GM21390 (cell line): ENCODE measurements around the gene CABP7.

Experiments used
- ATAC-seq: cut with Tn5 transposase; IDR thresholded peaks from one replicate; pipeline ENCODE4 v1.9.1; 2021; ENCODE audit not compliant: unreplicated experiment

Gene CABP7

GRCh38 chr22:29719899-29720645 is at the start of gene CABP7:
Gene CABP7, plus strand, starts transcription at chr22:29720003. Its CDS starts 422 bp downstream, at chr22:29720425.
- ATAC-seq = no peak

DNA sequence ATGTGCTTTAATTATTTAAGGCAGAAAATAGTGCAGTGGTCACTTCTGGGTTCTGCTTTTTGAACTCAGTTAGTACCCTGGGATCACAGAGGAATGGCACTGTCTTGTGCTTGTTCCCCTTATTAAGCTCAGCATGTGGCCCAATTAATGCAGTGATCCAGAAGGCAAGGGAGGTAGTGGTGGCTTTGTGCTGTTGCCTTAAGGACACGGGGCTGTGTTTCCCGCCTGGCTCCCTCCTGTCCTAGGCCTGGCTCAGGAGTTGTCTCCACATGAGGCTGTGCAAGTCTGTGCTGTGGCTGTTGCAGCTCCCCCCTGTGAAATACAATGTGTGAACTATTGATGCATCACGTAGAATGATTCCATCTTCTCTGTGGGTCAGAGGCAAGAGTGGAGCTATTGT is 49.2 kb upstream of the CABP7 start:
- ATAC-seq = no peak

GRCh38 chr22:29673361-29674066 is 46.3 kb upstream of the CABP7 start:
- ATAC-seq = no peak

DNA sequence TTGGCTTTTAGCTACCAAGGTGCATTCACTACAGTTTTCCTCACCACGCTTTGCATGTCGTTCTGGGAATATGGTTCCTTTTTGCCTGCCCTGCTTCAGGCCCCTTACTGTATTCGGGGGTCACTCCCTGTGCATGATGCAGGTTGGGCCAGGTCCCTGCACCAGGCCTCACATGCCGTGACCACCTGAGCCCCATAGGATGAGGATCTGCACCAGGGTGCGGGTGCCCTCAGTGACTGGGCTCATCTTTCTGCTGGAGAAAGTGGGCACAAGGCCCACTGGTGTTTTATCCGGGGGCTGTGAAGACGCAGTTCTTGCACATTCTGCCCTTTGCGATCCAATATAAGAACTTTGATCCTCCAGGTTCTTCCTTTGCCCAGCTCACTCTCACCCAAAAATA is 45.7 kb upstream of the CABP7 start:
- no peak for ATAC-seq

DNA sequence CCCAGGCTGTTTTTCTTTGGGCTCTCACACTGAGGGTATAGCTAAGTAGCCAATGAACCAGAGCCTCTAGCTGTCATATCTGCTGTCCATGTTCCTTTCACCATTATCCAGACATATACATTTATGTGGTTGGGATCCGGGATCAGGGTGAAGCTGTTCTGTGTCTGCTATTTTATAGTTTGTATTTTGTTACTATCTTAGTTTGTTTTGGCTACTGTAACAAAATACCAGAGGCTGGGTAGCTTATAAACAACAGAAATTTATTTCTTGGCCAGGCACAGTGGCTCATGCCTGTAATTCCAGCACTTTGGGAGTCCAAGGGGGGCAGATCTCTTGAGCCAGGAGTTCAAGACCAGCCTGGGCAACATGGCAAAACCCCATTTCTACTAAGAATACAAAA is 40.5 kb upstream of the CABP7 start:
- ATAC-seq = no peak

GRCh38 chr22:29683536-29683935 is 36.3 kb upstream of the CABP7 start:
- ATAC-seq = no peak

DNA sequence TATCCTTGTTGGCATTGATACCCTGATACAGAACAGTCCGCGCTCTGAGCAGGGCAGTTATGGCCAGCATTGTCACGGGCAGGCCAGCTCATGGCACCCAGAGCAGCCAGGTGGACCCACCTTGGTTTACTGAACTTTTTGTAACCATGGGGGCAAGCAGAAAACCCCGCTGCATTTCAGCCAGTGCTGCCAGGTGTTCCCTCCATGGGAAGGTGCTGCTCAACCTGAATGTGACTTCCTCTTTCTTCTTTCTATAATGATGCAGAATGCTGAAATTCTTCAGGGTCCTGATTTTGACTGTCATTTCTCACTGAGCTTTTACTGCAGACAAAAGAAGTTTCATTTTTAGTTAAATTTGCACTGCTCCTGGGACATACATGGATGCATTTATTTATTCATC is 35.6 kb upstream of the CABP7 start:
- ATAC-seq = no peak

DNA sequence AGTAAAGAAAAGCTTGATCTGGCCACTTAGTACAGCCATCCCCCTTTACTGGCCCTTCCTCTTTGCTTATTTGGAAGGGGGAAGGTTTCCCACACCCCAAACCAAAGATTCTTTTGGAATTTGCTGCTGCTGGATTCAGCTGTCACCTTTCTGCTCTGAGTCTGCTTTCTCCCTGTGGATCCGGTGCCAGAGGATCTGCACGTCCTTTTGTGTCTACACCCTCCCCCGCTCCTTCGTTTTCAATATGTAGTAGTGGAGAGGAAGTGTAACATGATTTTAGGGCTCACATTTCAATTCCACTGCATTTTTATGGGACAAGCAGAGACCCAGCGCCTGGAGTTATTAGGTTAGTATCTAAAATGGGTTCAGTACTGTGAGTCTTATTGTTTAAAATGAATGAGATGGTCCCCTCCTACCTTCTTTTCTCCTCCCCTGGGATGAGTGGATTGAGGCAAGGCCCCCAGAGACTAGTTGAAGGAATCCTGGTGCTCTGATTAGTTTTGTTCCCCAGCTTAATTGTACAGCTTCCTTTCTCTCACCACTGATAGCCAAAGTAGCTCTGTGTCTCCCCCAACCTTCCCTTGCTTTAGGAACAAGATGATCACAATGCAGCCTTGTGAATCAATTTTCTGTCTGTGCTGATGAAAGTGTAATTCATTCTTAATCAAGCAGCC is 30.5 kb upstream of the CABP7 start:
- ATAC-seq = no peak

DNA sequence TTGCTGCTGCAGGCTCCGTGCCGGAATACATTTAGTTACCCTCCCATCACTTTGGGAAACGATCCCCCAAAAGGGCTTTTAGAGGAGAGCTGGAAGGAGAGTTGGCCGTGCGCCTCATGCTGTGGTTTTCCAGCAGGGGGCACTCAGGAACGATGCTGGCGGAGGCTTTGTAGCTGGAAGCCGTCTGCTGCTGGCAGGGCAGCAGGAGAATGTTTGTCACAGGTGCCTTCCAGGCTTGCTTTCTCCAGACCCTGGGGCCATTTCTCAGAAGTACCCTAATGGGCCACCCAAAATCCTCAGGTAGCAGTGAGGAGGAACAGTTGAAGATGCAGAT is 30.0 kb upstream of the CABP7 start:
- ATAC-seq = no peak

DNA sequence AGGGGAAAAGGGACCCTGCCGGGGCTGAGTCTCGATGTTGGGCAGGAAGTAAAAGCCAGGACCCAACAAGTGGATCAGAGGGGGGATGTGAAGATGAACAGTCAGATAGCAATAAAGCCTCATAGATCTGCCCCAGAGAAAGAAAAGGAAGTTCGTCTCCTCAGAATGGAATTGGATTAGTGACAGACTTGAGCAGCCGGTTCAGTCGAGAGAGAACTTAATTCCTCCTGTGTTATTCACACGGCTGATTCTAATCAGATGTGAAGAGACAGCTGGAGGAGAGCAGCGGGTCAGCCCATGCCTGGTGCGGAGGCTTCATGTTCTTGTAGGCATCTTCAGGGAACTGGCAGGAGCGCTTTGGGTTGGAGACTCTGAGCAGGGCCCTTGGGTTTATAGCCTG is 29.3 kb upstream of the CABP7 start:
- ATAC-seq = no peak

GRCh38 chr22:29691636-29692326 is 28.0 kb upstream of the CABP7 start:
- no peak for ATAC-seq

- ATAC-seq = no peak
These were observed 27.5 kb upstream of the CABP7 start for GRCh38 chr22:29692327-29692640.

DNA sequence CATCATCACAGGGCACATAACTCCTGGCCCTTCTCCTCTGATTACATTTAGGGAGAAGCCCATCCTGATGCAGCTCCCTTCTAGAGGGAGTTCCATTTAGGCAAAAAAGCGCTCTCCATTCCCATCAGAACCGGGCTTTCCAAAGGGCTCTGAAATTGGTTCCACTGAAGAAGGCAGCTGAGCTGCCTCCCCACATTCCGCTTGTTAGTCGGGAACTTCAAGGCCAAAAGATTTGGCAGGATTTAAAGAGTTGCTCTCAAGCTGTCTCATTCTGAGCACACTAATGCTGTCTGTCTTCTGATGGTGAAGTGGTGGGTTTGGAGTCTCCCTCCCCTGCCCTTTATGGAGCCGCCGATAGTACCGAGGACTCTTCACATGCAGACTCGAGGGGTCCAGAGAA is 26.6 kb upstream of the CABP7 start:
- no peak for ATAC-seq

GRCh38 chr22:29693671-29694070 is 26.1 kb upstream of the CABP7 start:
- ATAC-seq = no peak

DNA sequence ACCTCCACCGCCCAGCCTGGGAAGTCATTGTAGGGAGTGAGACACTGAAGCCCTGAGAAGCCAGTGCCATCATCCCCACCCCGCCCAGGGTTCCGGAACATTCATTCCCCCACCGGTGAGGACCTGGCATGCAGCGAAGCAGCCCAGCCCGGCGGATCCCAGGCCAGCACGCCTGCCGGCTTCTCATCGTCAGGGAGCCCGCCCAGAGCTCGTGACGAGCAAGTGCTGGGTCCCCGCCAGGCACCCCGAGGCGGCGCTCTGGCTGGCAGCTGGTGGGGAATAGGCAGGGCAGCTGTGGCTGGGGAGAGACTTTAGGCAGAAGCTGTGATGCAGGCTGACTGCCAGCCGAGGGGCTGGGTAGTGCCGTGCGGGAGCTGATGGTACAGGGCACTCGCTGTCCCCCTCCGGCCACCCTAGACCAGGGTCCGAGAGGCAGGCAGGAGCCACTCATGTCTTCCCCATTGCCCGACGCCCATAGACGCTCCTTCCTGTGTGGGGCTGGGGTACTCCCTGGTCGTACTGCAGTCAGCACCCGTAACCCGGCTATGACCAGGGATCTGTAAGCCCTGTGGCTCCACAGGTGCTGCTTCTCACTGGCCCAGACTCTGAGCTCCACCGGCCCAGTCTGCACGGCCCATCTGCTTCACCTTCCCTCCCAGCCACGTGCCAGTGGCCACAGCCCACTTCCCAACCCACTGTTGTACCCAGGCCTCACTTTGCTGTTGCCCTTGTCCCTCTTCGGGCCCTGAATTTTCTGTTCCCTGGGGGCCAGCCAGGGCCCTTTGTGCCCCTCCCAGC is 24.5 kb upstream of the CABP7 start:
- ATAC-seq = no peak

DNA sequence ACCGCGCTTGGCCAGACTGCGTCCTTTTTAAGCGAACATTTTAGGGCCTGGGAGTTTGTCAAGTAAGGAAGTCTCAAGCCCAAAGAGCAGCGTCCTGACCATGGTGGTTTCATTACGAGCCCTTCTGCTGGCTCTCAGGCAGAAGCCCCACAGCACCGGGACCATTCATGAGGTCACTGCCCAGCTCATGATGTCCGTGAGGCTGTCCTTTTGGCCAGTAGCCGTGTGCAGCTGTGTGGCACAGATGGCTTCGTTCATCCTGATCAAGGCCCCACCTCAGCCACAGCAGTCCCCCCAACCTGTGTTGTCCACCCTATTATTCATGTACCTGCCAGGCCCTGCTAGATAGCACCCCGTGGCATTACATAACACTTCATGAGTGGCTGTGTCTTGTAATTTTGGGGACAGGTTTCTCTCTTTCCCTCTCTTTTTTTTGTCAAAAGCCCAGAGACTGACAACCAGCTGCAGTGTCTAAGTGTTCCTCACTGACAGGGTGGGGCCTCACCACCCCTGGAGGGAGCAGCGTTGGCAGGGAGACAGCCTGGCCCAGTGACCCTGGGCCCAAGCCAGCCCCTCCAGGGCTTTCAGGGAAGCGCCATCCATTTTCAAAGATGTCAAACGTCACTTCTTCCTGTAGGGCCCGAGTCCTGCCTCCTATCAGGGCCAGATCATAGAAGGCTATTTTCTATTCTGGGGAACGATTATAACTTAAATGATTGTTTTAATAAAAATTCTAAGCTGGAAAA is 21.8 kb upstream of the CABP7 start:
- no peak for ATAC-seq

- no peak for ATAC-seq
These were observed 19.4 kb upstream of the CABP7 start for GRCh38 chr22:29700206-29700899.

DNA sequence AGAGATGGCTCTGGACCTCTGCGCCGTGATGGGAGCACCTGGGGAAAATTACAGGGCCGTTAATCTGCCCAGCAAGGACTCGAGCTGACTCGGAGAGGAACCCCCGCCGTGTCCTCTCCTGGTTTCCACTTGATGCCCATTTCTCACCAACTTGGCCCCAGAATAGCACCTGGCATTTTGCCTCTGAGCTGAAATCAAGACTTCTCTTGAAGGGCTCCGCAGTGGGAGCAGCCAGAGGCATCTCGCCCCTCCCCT is 19.0 kb upstream of the CABP7 start:
- ATAC-seq = no peak

DNA sequence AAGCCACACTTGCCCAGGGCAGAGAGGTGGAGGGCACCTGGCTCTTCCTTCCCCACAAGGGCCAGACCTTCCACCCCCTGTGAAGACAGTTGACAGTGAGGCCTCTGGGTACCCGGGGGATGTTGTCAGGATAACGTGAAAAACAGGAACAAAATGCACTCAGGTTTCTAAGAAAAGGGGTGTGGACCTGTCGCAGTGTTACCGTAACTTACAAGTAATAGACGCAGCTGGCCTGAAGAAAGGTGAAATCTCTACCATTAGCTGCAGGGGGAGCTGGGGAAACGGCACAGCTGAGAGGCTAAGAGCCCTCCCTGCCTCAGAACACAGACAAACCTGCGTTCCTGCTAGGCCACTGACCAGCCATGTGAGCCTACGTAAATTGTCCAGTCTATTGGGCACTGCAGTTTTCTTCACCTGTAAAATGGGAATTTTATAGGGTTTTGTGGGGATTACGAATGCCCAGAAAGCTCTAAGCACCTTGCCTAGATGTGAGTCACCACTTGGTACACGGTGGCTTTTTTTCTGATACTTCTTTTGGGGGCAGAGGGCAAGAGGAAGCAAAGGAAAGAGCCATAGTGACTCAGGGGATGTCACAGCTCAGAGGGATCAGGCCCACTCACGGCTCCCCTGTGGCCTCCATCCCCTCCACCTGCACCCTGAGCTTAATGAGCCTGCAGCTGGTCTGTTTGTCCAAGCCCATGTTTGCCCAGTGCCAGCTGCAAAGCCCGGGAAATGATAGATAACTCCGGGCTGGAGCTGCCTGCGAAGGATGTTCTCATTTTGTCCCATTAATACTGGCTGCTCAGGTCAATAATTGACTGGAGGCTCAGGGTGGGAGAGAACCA is 18.4 kb upstream of the CABP7 start:
- no peak for ATAC-seq
